OCI-LY1 (cell line): Measurements from ENCODE around the gene STUM.
A peak's percentile ranks its signal among the peaks of the same experiment; 100 is the strongest.

Experiments
- H2AFZ ChIP-seq: fragments of 200-600 bp; sonication (generic), shearing (Covaris generic); 2 replicates; pipeline ENCODE4 v1.6.0; 2014; ENCODE audit warnings: antibody characterized with exemption, mild to moderate bottlenecking, low read length
- H3F3A ChIP-seq: fragments of 200-600 bp; sonication (generic), shearing (Covaris generic); 2 replicates; pipeline ENCODE4 v1.6.0; 2014; ENCODE audit warnings: mild to moderate bottlenecking, antibody characterized with exemption, low read length, moderate library complexity; ENCODE audit not compliant: insufficient read depth
- H3K27ac ChIP-seq: fragments of 200-600 bp; sonication (generic); 2 replicates; pipeline ENCODE4 v1.5.1; 2014; ENCODE audit warnings: low read length, mixed run types, mild to moderate bottlenecking, low read depth; ENCODE audit not compliant: poor library complexity, severe bottlenecking
- H3K27me3 ChIP-seq: fragments of 200-600 bp; sonication (generic); 2 replicates; pipeline ENCODE4 v1.6.0; 2014; ENCODE audit warnings: antibody characterized with exemption, mild to moderate bottlenecking, low read length, moderate library complexity; ENCODE audit not compliant: insufficient read depth
- H3K36me3 ChIP-seq: fragments of 200-600 bp; sonication (generic); 2 replicates; pipeline ENCODE4 v1.6.1; 2014; ENCODE audit warnings: mild to moderate bottlenecking, antibody characterized with exemption, low read length, moderate library complexity, mixed read lengths; ENCODE audit not compliant: insufficient read depth
- H3K4me1 ChIP-seq: fragments of 200-600 bp; sonication (generic); 2 replicates; pipeline ENCODE4 v1.5.1; 2014; ENCODE audit warnings: mild to moderate bottlenecking, low read length, moderate library complexity; ENCODE audit not compliant: insufficient read depth, severe bottlenecking
- H3K4me2 ChIP-seq: fragments of 200-600 bp; sonication (generic), shearing (Covaris generic); 2 replicates; pipeline ENCODE4 v1.6.1; 2014; ENCODE audit warnings: low read length
- H3K4me3 ChIP-seq: fragments of 200-600 bp; sonication (generic); 2 replicates; pipeline ENCODE4 v1.5.1; 2014; ENCODE audit warnings: low read length, low read depth, mild to moderate bottlenecking, mixed read lengths; ENCODE audit not compliant: poor library complexity, severe bottlenecking
- H3K79me2 ChIP-seq: fragments of 200-600 bp; shearing (Covaris generic); 2 replicates; pipeline ENCODE4 v1.6.1; 2016; ENCODE audit warnings: mixed run types, low read length, mixed read lengths; ENCODE audit not compliant: insufficient read depth
- H3K9ac ChIP-seq: fragments of 200-600 bp; sonication (generic), shearing (Covaris generic); 2 replicates; pipeline ENCODE4 v1.6.1; 2014; ENCODE audit warnings: mild to moderate bottlenecking, low read length, mixed read lengths
- H3K9me2 ChIP-seq: fragments of 200-600 bp; sonication (generic), shearing (Covaris generic); 2 replicates; pipeline ENCODE4 v1.6.1; 2014; ENCODE audit warnings: low read depth, mild to moderate bottlenecking, low read length, mixed read lengths
- H3K9me3 ChIP-seq: fragments of 200-600 bp; shearing (Covaris generic); 2 replicates; pipeline ENCODE4 v1.6.1; 2014; ENCODE audit warnings: low read length, mixed read lengths
- H4K20me1 ChIP-seq: fragments of 200-600 bp; sonication (generic), shearing (Covaris generic); 2 replicates; pipeline ENCODE4 v1.6.0; 2016; ENCODE audit warnings: mild to moderate bottlenecking, low read length; ENCODE audit not compliant: insufficient read depth
- EZH2 ChIP-seq: fragments of 200-600 bp; sonication (generic), shearing (Covaris generic); IDR thresholded peaks from 2 replicates; pipeline ENCODE4 v1.8.0; 2017; ENCODE audit warnings: borderline replicate concordance, mixed run types, mild to moderate bottlenecking, antibody characterized with exemption, low read length, moderate library complexity, mixed read lengths
- TF ChIP-seq, protein P1 (sequence below): fragments of 200-600 bp; sonication (generic), shearing (Covaris generic); IDR thresholded peaks from 2 replicates; pipeline ENCODE4 v1.5.1; 2017; ENCODE audit warnings: mild to moderate bottlenecking, antibody characterized with exemption, low read length, moderate library complexity, mixed read lengths

Gene STUM

DNA sequence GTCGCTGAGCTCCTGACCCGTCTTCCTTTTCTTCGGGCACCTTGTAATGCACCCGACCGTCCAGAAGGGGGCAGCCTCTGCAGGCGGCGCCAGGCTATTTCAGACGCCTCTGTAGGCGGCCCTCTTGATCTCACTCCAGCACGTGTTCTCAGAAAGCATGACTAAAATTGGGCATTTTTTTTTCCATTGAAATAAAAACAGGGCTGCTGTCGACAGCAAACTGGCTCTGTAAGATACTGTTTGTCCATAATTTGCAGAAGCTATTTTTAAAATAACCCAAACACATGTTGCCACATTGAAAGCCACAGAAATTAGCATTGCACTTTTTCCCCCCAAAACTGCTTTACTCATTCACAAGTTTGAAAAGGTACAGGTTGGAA is 78.0 kb downstream of the STUM start:
- Histone ChIP-seq H3K9me3 (no peaks in the 10 kb centered on the region), H2AFZ (no peak overlapping the region), H3K4me2 (peak overlapping the region; percentile 38; the same call in 1 of the 2 replicates), H3F3A (no peaks in the 10 kb centered on the region), H4K20me1 (no peaks in the 10 kb centered on the region), H3K36me3 (peaks cover 2% of the 10 kb centered on the region; the same call in 1 of the 2 replicates), H3K27me3 (no peaks in the 10 kb centered on the region), H3K79me2 (no peaks in the 10 kb centered on the region), H3K9me2 (no peaks in the 10 kb centered on the region), H3K4me1 (peaks cover 4% of the 10 kb centered on the region), H3K4me3 (no peak overlapping the region), H3K9ac (no peak overlapping the region), H3K27ac (no peak overlapping the region)
- TF ChIP-seq, protein P1, sequence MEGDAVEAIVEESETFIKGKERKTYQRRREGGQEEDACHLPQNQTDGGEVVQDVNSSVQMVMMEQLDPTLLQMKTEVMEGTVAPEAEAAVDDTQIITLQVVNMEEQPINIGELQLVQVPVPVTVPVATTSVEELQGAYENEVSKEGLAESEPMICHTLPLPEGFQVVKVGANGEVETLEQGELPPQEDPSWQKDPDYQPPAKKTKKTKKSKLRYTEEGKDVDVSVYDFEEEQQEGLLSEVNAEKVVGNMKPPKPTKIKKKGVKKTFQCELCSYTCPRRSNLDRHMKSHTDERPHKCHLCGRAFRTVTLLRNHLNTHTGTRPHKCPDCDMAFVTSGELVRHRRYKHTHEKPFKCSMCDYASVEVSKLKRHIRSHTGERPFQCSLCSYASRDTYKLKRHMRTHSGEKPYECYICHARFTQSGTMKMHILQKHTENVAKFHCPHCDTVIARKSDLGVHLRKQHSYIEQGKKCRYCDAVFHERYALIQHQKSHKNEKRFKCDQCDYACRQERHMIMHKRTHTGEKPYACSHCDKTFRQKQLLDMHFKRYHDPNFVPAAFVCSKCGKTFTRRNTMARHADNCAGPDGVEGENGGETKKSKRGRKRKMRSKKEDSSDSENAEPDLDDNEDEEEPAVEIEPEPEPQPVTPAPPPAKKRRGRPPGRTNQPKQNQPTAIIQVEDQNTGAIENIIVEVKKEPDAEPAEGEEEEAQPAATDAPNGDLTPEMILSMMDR = peak; percentile 97
- TF ChIP-seq EZH2 = no peak

DNA sequence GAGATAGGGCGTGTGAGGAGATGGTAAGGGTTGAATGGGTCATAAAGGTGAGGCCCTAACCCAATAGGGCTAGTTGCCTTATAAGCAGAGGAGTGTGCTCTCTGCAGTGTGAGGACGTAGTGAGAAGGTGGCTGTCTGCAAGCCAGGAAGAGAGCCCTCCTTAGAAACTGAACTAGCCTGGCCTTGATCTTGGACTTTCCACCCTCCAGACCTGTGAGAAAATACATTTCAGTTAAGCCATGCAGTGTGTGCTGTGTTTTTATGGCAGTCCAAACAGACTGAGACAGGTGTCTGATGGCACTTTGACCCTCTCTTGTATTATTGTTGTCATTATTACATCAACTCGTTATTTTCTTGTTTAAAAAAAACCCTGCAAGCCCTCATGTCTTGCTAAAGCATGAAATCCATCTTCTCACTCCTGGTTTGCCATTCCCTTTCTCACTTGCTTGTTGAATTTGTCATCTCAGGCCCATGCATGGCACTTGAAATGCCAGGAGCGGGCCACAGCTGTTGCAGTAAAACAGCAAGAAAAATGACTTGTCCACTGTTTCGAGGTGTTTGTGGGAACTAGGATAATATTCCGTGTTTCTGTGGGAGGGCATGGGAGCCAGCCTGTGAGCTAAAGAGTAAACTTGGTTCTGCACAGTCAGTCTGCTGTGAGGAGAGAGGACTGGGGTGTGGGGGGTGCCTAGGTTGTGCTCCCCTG is 78.6 kb downstream of the STUM start:
- H3K9me3 ChIP-seq = no peaks in the 10 kb centered on the region
- H4K20me1 ChIP-seq = no peaks in the 10 kb centered on the region
- no peak for TF ChIP-seq EZH2
- TF ChIP-seq, protein P1 = no peak
- no peak overlapping the region for H3K4me3 ChIP-seq
- no peaks in the 10 kb centered on the region for H3K9me2 ChIP-seq
- no peak overlapping the region for H3K4me2 ChIP-seq
- H2AFZ ChIP-seq = no peak overlapping the region
- no peak overlapping the region for H3K27ac ChIP-seq
- H3F3A ChIP-seq = no peaks in the 10 kb centered on the region
- peaks cover 4% of the 10 kb centered on the region for H3K4me1 ChIP-seq
- no peaks in the 10 kb centered on the region for H3K79me2 ChIP-seq
- no peak overlapping the region for H3K9ac ChIP-seq
- peaks cover 8% of the 10 kb centered on the region; the same call in 1 of the 2 replicates for H3K36me3 ChIP-seq
- no peaks in the 10 kb centered on the region for H3K27me3 ChIP-seq

DNA sequence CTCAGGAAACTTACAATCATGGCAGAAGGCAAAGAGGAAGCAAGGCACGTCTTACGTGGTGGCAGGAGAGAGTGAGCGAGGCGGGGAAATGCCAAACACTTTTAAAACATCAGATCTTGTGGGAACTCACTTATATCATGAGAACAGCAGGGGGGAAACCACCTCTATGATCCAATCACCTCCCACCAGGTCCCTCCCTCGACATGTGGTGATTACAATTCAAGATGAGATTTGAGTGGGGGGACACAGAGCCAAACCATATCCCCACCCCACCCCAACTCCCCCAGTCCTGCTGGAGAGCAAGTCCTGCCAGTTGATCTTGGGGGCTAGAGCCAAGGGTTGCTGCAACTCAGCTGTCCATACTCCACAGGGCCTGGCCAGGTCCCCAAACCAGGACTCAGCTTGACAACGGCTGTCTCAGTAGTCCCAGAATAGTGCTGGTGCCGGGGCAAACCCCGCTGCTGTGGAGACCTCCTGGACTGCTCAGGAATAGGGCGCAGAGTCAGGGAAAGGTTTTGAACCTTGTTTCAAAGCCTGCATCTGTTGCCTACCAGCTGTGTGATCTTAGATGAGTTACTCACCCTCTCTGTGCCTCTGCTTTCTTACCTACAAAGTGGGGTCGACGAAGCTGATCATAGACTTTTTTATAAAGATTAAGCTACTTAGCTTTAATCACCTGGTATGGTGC is 79.5 kb downstream of the STUM start:
- Histone ChIP-seq H3K9me3 (no peaks in the 10 kb centered on the region), H3F3A (no peaks in the 10 kb centered on the region), H3K9ac (no peak overlapping the region), H3K79me2 (no peaks in the 10 kb centered on the region), H3K27ac (no peak overlapping the region), H3K4me3 (no peak overlapping the region), H3K36me3 (peaks cover 15% of the 10 kb centered on the region; the same call in 1 of the 2 replicates), H2AFZ (no peak overlapping the region), H3K4me2 (no peak overlapping the region), H3K9me2 (no peaks in the 10 kb centered on the region), H4K20me1 (no peaks in the 10 kb centered on the region), H3K27me3 (no peaks in the 10 kb centered on the region), H3K4me1 (peaks cover 10% of the 10 kb centered on the region)
- TF ChIP-seq EZH2 = no peak
- TF ChIP-seq, protein P1 = no peak
